ENCODE data around the gene AIFM3.
"Not testable (repeated sequence)": the region's sequence is repeated elsewhere in the genome, so short reads cannot be mapped to it uniquely, and the experiment has no call there.

AIFM3 gene

GRCh38 chr22:20972014-20972694, 5.1 kb downstream of the AIFM3 start:
- not testable (repeated sequence) for H3K4me3 ChIP-seq (ENCODE audit: low read depth, low read length); DNase-seq (ENCODE audit: low read depth)

GRCh38 chr22:20972933-20973577, 6.0 kb downstream of the AIFM3 start:
- no peak overlapping the region for H3K4me3 ChIP-seq (ENCODE audit: low read depth, low read length)

GRCh38 chr22:20973634-20974286, 6.7 kb downstream of the AIFM3 start:
- H3K4me3 ChIP-seq (ENCODE audit: low read depth, low read length): no peak overlapping the region
- DNase-seq (ENCODE audit: low read depth): no peak

More at GRCh38 chr22:20972933-20973577, 6.0 kb downstream of the AIFM3 start:
- no peak for DNase-seq (ENCODE audit: low read depth)

GRCh38 chr22:20974336-20974955, 7.4 kb downstream of the AIFM3 start:
- DNase-seq (ENCODE audit: low read depth): no peak
- H3K4me3 ChIP-seq (ENCODE audit: low read depth, low read length): no peak overlapping the region

GRCh38 chr22:20975541-20976290, 8.7 kb downstream of the AIFM3 start:
- H3K4me3 ChIP-seq (ENCODE audit: low read depth, low read length): no peak overlapping the region
- no peak for DNase-seq (ENCODE audit: low read depth)

GRCh38 chr22:20976291-20976877, 9.3 kb downstream of the AIFM3 start:
- no peak overlapping the region for H3K4me3 ChIP-seq (ENCODE audit: low read depth, low read length)
- DNase-seq (ENCODE audit: low read depth): no peak

- DNase-seq (ENCODE audit: low read depth): no peak
- no peak overlapping the region for H3K4me3 ChIP-seq (ENCODE audit: low read depth, low read length)
Measured at GRCh38 chr22:20977019-20977418, 10.0 kb downstream of the AIFM3 start.

- no peak for DNase-seq (ENCODE audit: low read depth)
- H3K4me3 ChIP-seq (ENCODE audit: low read depth, low read length): no peak overlapping the region
Measured at GRCh38 chr22:20977516-20978170, 10.6 kb downstream of the AIFM3 start.

- DNase-seq (ENCODE audit: low read depth): no peak
- H3K4me3 ChIP-seq (ENCODE audit: low read depth, low read length): no peak overlapping the region
Measured at GRCh38 chr22:20978419-20978818, 11.4 kb downstream of the AIFM3 start.

- DNase-seq (ENCODE audit: low read depth): peak; percentile 54
- H3K4me3 ChIP-seq (ENCODE audit: low read depth, low read length): peak overlapping the region; percentile 21
Measured at GRCh38 chr22:20979243-20979809, 12.3 kb downstream of the AIFM3 start.

- H3K4me3 ChIP-seq (ENCODE audit: low read depth, low read length): peak overlapping the region; percentile 21
- no peak for DNase-seq (ENCODE audit: low read depth)
Measured at GRCh38 chr22:20979940-20980453, 12.9 kb downstream of the AIFM3 start.

- no peak for DNase-seq (ENCODE audit: low read depth)
- no peak overlapping the region for H3K4me3 ChIP-seq (ENCODE audit: low read depth, low read length)
Measured at GRCh38 chr22:20980523-20980922, 13.5 kb downstream of the AIFM3 start.

GRCh38 chr22:20980938-20981722, 14.1 kb downstream of the AIFM3 start:
- DNase-seq (ENCODE audit: low read depth): no peak
- H3K4me3 ChIP-seq (ENCODE audit: low read depth, low read length): peak overlapping the region; percentile 92

- peak; percentile 54 for DNase-seq (ENCODE audit: low read depth)
- peak within 1 kb of the TSS; percentile 92 for H3K4me3 ChIP-seq (ENCODE audit: low read depth, low read length)
Measured at GRCh38 chr22:20981787-20982562, 14.9 kb downstream of the AIFM3 start, which contains the start of gene LZTR1. LZTR1 (plus strand) TSS chr22:20982297; CDS start chr22:20982372, 75 bp downstream.

- DNase-seq (ENCODE audit: low read depth): no peak
- peak overlapping the region; percentile 92 for H3K4me3 ChIP-seq (ENCODE audit: low read depth, low read length)
Measured at GRCh38 chr22:20982563-20982882, 15.5 kb downstream of the AIFM3 start.

GRCh38 chr22:20983081-20983771, 16.2 kb downstream of the AIFM3 start:
- no peak for DNase-seq (ENCODE audit: low read depth)
- H3K4me3 ChIP-seq (ENCODE audit: low read depth, low read length): peak overlapping the region; percentile 92
